Gastroesophageal sphincter (tissue), 3 donors: ENCODE data around the gene XPO1.

ENCODE experiments used
- POLR2A ChIP-seq, 2 donors: fragments of 450-650 bp; IDR thresholded peaks; one replicate each; pipeline ENCODE4 v1.6.1; 2017; ENCODE audit warnings: antibody characterized with exemption in 2 of 2, mild to moderate bottlenecking in 2 of 2, moderate library complexity in 1 of 2
- POLR2AphosphoS5 ChIP-seq: sonication (generic); formaldehyde crosslinking; IDR thresholded peaks from one replicate; pipeline ENCODE4 v1.6.1; 2017; ENCODE audit warnings: antibody characterized with exemption
- TF ChIP-seq, protein P1 (sequence below), 4 experiments: fragments of 200-600 bp in 2 of 4; fragments of 450-650 bp in 2 of 4; sonication (generic) in 1 of 4; IDR thresholded peaks; one replicate each; pipeline ENCODE4 v1.5.1; 2017 to 2019; ENCODE audit warnings: antibody characterized with exemption in 4 of 4, mild to moderate bottlenecking in 2 of 4, moderate library complexity in 2 of 4

DNA sequence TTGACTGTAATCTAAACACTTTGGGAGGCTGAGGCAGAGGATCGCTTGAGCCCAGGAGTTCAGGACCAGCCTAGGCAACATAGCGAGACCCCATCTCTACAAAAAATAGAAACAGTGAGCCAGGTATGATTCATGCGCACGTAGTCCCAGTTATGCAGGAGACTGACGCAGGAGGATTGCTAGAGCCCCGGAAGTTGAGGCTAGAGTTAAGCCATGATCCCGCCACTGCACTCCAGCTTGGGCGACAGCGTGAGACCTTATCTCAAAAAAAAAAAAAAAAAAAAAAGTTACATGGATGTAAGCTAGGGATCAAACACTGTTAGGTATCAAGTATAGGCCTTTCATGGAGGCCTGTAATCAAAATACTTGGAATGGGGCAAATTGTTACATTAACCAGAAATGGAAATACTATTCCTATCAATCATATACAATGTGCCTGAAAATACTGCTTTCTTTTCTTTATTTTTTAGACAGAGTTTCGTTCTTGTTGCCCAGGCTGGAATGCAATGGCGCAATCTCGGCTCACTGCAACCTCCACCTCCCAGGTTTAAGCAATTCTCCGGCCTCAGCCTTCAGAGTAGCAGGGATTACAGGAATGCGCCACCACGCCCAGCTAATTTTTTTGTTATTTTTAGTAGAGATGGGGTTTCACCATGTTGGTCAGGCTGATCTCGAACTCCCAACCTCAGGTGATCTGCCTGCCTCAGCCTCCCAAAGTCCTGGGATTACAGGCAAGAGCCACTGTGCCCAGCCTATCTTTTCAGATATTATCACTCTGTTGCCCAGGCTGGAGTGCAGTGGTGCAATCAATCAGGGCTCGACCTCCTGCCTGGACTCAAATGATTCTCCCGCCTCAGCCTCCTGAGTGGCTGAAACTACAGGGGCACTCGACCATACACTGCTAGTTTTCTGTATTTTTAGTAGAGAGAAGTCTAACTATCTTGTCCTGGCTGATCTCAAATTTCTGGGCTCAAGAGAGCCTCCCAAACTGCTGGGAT lies 27.2 kb downstream of the XPO1 start:
- TF ChIP-seq POLR2AphosphoS5 (no peak), POLR2A (IDR thresholded peaks at IDR 0.05) (no peak)
- TF ChIP-seq, protein P1, sequence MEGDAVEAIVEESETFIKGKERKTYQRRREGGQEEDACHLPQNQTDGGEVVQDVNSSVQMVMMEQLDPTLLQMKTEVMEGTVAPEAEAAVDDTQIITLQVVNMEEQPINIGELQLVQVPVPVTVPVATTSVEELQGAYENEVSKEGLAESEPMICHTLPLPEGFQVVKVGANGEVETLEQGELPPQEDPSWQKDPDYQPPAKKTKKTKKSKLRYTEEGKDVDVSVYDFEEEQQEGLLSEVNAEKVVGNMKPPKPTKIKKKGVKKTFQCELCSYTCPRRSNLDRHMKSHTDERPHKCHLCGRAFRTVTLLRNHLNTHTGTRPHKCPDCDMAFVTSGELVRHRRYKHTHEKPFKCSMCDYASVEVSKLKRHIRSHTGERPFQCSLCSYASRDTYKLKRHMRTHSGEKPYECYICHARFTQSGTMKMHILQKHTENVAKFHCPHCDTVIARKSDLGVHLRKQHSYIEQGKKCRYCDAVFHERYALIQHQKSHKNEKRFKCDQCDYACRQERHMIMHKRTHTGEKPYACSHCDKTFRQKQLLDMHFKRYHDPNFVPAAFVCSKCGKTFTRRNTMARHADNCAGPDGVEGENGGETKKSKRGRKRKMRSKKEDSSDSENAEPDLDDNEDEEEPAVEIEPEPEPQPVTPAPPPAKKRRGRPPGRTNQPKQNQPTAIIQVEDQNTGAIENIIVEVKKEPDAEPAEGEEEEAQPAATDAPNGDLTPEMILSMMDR (IDR thresholded peaks at IDR 0.05), result no peak
